Amniotic epithelial cell (primary cell): ENCODE measurements around the gene C3orf33.

Experiments used
- DNase-seq: peaks from one replicate; pipeline ENCODE4 v3.0.0-alpha.2; 2010; ENCODE audit warnings: low read depth

C3orf33 gene

DNA sequence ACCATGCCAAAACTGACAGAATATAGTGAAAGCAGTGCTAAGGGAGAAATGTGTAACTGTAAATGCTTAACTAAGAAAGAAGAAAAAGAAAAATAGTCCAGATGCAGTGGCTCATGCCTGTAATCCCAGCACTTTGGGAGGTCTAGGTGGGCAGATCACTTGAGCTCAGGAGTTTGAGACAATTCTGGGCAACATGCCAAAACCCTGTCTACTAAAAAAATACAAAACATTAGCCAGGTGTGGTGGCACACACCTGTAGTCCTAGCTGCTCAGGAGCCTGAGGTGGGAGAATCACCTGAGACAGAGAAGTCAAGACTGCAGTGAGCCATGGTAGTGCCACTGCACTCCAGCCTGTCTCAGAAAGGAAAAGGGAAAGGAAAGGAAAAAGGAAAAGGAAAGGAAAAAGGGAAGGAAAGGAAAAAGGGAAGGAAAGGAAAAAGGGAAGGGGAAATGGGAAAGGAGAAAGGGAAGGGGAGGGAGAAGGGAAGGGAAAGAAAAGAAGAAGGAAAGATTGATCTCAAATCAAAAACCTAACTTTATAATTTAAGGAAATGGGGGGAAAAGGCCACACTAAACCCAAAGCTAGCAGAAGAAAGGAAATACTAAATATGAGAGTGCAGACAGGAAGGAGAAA, 20.3 kb downstream of the C3orf33 start:
- no peak for DNase-seq

- no peak for DNase-seq
Measured at GRCh38 chr3:155782390-155782953, 23.6 kb downstream of the C3orf33 start.

DNA sequence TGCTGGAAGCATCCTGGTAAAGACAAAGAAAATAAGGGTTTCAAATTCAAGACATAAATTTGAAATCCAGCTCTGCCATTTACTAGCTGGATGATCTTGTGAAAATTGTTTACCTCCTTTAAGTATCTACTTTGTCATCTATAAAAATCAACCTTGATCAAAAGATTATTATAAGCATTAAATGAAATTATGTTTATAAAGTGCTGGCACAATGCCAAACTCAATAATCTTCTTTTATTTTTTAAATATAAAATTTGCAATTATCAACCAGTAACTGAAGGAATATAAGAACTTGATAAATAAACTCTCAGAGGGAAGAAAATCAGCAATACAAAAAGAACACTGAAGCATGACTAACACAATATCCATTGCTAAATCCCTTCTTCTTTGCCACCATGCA, 25.8 kb downstream of the C3orf33 start:
- DNase-seq, result no peak

DNA sequence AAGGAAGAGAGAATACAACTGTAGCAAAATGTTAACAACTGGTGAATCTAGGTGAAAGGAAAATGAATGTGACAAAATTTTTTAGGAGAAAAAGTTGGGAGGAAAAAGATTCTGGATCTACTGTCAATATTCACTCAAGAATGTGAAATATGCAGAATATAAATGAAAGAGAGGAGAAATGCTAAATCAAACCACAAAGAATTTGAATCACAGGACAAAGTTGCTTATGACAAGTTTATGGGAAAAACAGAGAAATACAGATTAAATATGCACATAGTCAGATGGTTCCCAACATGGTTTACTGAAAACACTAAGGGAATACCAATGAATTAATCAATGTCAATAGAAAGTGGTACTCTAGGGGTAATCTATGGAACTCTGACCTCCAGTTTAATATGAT, 27.6 kb downstream of the C3orf33 start:
- DNase-seq, result peak; percentile 4

- DNase-seq, result no peak
Measured at GRCh38 chr3:155772801-155773200, 33.3 kb downstream of the C3orf33 start.

- no peak for DNase-seq
Measured at GRCh38 chr3:155771126-155771525, 35.0 kb downstream of the C3orf33 start.

GRCh38 chr3:155766206-155766605, 39.9 kb downstream of the C3orf33 start:
- DNase-seq, result peak; percentile 24

DNA sequence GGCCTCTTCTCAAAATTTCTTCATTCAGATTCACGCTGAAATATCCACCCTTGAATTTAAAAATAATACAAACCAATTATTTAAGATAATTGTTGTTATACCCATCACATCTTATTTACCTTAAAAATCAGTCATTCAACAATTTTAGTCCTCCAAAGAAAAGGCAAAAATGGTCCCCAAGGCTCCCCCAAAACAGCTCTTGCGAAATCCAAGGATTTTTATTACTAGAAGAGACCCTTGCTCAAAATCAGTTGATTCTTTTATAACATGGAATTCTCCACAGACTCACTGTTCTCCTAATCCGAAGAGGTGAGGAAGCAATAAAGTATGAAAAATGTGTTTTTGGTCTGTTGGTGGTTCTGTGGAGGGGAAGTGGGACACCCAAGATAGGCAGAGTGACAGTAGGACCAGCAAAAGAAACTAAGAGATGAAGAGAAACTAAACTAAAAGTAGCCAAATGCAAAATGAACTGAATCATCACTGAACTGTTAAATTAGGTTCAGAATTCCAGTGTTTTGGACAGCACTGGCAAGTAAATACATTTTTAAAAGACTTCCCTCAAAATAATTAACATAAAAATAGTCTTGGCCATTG, 42.1 kb downstream of the C3orf33 start:
- DNase-seq, result no peak

- no peak for DNase-seq
Measured at GRCh38 chr3:155760653-155761052, 45.4 kb downstream of the C3orf33 start.

DNA sequence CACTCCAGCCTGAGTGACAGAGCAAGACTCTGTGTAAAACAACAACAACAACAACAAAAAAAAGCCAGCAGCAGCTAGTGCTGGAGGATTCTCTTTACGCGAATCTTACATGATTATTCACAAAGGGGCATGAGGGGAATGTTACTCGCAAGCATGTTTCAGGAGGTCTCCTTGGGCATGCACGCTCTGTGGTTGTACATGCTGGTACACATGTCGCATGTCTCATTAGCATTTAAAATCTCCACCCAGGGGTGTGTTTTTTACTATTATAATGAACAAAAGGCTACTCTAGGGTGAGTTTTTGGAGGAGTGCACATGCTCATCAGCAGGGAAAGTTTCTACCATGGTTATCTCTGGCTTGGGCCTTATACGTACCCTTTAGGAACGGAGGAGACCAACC, 48.5 kb downstream of the C3orf33 start:
- no peak for DNase-seq

DNA sequence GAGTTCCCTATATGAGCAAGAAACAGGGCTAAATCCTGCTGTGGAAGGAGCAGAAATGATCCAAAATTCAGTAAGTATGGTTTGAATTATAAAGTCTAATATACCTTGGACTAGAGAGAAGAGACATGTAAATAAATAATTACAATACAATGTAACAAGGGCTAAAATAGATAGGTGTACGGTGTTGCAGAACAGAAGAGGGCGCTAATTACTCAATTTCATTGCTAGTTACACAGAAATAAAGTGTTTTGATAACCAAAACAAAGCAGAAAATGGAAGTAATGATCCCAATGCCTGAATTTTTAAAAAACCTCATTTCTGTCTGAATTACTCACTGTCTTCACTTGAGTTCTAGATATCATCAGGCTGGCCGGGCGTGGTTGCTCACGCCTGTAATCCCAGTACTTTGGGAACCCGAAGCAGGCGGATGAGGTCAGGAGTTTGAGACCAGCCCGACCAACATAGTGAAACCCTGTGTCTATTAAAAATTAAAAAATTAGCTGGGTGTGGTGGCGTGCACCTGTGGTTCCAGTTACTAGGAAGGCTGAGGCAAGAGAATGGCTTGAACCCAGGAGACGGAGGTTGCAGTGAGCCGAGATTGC, 52.9 kb downstream of the C3orf33 start:
- DNase-seq, result peak; percentile 46

GRCh38 chr3:155748611-155749365, 57.3 kb downstream of the C3orf33 start:
- no peak for DNase-seq

DNA sequence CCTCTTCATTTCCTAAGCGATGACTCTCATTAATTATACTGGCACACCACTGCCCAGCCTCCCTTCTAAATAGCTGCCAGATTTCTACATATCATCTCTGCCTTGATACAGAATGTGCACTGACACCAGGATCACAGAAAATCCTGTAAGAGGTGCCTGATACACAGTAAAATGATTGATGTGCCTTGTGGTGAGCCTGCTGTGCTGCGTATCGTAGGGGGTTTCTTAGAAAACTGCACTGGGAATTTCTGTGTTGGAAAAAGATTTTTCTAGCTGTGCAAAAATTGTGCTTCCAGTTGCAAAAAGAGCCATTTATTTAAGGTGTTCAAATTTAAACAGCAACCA, 58.2 kb downstream of the C3orf33 start:
- DNase-seq, result no peak

GRCh38 chr3:155747286-155747945, 58.7 kb downstream of the C3orf33 start:
- DNase-seq, result no peak

- DNase-seq, result no peak
Measured at GRCh38 chr3:155746703-155747102, 59.4 kb downstream of the C3orf33 start.

GRCh38 chr3:155745795-155746550, 60.1 kb downstream of the C3orf33 start:
- no peak for DNase-seq

- DNase-seq, result peak; percentile 17
Measured at GRCh38 chr3:155744626-155745324, 61.3 kb downstream of the C3orf33 start, which contains the start of gene PLCH1. PLCH1 (minus strand) TSS chr3:155745071; CDS start chr3:155704224, 40,847 bp downstream.

DNA sequence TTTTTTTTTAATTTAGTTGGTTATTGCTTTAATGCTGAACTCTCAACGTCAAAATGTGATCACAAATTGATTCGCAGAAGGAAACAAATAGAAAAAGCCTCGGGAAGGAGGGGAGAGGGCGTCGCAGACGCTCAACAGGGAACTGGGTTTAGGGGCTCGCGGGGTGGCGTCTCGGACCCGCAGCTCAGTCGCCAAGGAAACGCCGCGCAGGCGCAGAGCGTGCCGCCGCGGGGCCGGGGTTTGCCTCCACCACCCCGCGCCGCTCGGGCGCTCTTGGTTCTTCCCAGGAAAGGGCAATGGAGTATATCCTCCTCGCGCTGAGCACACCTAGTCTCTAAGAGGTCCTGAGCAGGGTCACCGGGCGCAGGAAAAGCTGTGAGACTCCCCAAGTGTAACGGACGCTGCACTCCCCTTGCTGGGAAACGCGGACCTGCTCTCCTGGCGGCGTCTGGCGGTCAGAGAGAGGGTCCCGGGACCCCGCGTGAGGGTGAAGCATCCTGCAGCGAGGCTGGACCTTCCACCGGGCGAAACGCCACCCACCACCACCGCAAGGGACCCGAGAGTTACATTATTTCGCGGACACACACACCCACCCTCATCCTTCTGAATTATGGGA, 62.0 kb downstream of the C3orf33 start:
- no peak for DNase-seq

DNA sequence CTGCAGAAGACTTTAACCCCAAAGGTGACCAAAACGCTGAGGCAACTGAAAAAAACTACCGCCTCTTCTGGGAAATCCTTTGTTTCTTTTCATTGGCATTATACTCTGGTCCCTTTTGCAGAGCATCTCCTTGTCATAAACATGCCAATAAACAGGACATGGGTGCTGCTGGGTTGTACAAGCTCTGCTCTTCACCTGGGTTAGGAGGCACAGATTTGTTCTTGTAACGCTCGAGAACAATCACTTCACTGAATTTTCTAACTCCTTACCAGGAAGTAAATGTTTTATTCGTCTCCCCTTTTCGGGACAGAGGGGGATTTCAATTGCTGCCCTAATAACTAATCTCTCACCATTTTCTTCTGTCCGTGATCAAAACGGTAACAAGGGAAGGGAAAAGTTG, 62.5 kb downstream of the C3orf33 start:
- DNase-seq, result no peak

DNA sequence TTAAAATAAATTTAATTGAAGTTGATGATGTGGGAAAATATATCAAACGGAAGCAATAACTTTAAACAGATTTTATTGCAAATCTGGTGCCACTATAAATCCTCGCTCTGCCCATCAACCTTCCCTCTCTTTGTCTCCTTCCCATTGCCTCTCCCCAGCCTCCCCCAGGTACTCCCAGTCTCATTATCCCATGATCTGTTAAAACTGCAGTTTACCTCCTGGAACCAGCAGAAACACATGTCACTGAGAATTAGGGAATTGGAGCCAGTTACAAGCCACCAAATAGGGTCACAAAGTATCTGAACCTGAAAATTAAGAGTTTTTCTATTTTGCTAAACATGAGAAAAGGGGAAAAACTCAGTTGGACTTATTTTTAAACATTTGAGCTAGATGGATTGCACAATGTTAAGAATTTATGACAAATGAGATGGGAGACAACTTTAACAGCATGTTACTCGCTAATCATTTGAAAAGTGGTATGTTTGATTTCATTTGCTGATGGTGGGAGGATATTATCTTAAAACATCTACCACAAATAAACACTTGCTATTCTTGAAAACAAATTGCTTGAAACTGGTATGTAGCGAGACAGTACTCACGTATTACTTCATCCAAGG, 63.6 kb downstream of the C3orf33 start:
- DNase-seq, result peak; percentile 55
